H1 (cell line): ENCODE measurements around the gene ALKBH1. TPM values are rescaled to one million over a fixed set of nuclear protein-coding genes. Genes with fewer than 3 reads are reported as not detected.

Experiments used
- MAFK ChIP-seq: IDR thresholded peaks from 2 replicates; pipeline ENCODE4 v1.6.1; 2012; ENCODE audit warnings: low read depth, mild to moderate bottlenecking, improper control_type of control experiment, low read length
- polyA plus RNA-seq, 7 experiments: library from polyadenylated mRNA; depleted of rRNA in 3 of 7; stranded (reverse) in 5 of 7; unstranded in 2 of 7; fragments of >200 nt in 5 of 7; fragments of 200-250 nt in 2 of 7; gene quantifications; 1 replicate in 5 of 7; 2 replicates in 1 of 7; 4 replicates in 1 of 7; pipeline versions ENCODE4 v1.2.1 to v1.2.3, GENCODE V29; 2011 to 2013; ENCODE audit warnings: missing spikeins in 2 of 7, mixed read lengths in 2 of 7
- total RNA-seq: library from RNA; stranded (reverse); fragmentation: NEBNext Ultra II Directional; extraction: Animal tissue kit (Norgen Biotek cat#: 25700); gene quantifications from 2 replicates; pipeline ENCODE4 v1.2.1, GENCODE V29; 2021

The ALKBH1 gene
- total and polyA plus RNA-seq, 2 of the 8 experiments (the other 6 are each of a cell fraction or from before 2014, with no cell fraction given) = 14.3 to 20.0 TPM

DNA sequence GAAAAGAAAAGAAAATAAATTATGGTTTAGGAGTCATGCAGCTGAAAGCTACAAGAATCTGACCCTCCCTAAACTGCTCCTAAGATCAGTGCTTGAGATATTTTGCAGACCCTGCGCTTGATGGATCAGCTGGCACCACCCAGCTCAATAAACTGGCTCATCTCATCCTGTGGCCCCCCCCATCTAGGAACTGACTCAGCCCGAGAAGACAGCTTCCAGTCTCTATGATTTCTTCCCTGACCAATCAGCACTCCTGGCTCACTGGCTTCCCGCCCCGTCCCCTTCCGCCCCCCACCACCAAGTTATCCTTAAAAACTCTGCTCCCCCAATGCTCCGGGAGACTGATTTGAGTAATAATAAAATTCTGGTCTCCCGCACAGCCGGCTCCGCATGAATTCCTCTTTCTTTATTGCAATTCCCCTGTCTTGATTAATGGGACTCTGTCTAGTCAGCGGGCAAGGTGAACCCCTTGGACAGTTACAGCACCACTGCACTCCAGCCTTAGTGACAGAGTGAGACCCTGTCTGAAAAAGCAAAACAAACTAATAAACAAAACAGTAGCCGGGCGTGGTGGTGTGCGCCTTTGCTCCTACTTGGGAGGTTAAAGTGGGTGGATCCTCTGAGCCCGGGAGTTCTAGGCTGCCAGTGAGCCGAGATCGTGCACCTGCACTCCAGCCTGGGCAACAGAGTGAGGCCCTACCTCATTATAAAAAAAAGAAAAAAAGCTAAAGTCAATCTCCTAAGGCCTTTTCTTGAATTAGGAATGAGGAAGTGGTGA lies 66.9 kb downstream of the ALKBH1 start (continued):
- TF ChIP-seq MAFK = no peak
